MM.1S (cell line): Measurements from ENCODE around the gene TMCO1.

ENCODE experiments used
- CTCF ChIP-seq: fragments of 300-600 bp; sonication (generic); IDR thresholded peaks from 2 replicates; pipeline ENCODE4 v1.5.1; 2016; ENCODE audit warnings: antibody characterized with exemption, low read length, mixed read lengths
- EZH2 ChIP-seq: fragments of 300-600 bp; sonication (generic); optimal IDR thresholded peaks from 2 replicates; pipeline ENCODE3; 2017; ENCODE audit warnings: low read depth, mild to moderate bottlenecking, antibody characterized with exemption, low read length, mixed read lengths

- TF ChIP-seq EZH2 (no peak), CTCF (no peak)
Measured at GRCh38 chr1:165773324-165773965, 4.8 kb upstream of the TMCO1 start.
